H1 (cell line): ENCODE measurements around the gene ZNF665. TPM values are rescaled to one million over a fixed set of nuclear protein-coding genes. Genes with fewer than 3 reads are reported as not detected.

Experiments used
- CTCF ChIA-PET: fragments of 300-600 bp; sonication (Branson Sonifier 250); formaldehyde crosslinking; loops from one replicate; lab custom pipeline; 2021; ENCODE audit not compliant: partially characterized antibody; lab: Charles Lee
- POLR2A ChIA-PET: fragments of 300-600 bp; sonication (Branson Sonifier 250); formaldehyde crosslinking; loops from one replicate; lab custom pipeline; 2021; ENCODE audit warnings: inconsistent platforms; ENCODE audit not compliant: partially characterized antibody; lab: Charles Lee
- DNase-seq, 2 experiments: peaks; one replicate each; pipeline versions ENCODE4 v3.0.0 to v3.0.0-alpha.2; 2010 to 2022; ENCODE audit warnings: low spot score in 2 of 2, low read depth in 1 of 2, mixed read lengths in 1 of 2
- FAIRE-seq: peaks from 2 replicates; lab custom pipeline; 2011; peaks lifted over from hg19 to GRCh38; lab: Jason Lieb, UNC
- H2AFZ ChIP-seq: 2 replicates; pipeline ENCODE4 v1.8.1; 2012; ENCODE audit warnings: low read length, inconsistent platforms
- H2AK5ac ChIP-seq: 2 replicates; pipeline ENCODE4 v1.6.1; 2013; ENCODE audit warnings: low read depth, low read length
- H2BK120ac ChIP-seq: replicated peaks from 2 replicates; pipeline ENCODE3; 2013; ENCODE audit warnings: low read depth, low read length, inconsistent platforms
- H2BK12ac ChIP-seq: 2 replicates; pipeline ENCODE4 v1.6.1; 2013; ENCODE audit warnings: low read depth, low read length
- H2BK15ac ChIP-seq: 2 replicates; pipeline ENCODE4 v1.6.1; 2013; ENCODE audit warnings: low read length
- H2BK20ac ChIP-seq: 2 replicates; pipeline ENCODE4 v1.6.1; 2013; ENCODE audit warnings: low read length
- H2BK5ac ChIP-seq: 2 replicates; pipeline ENCODE4 v1.6.1; 2013; ENCODE audit warnings: low read depth, low read length
- H3K14ac ChIP-seq: 2 replicates; pipeline ENCODE4 v1.6.1; 2013; ENCODE audit warnings: inconsistent platforms; ENCODE audit not compliant: insufficient read length
- H3K18ac ChIP-seq: 2 replicates; pipeline ENCODE4 v1.6.1; 2013; ENCODE audit warnings: low read length; ENCODE audit errors: extremely low read depth
- H3K23ac ChIP-seq: 2 replicates; pipeline ENCODE4 v1.6.1; 2013; ENCODE audit warnings: inconsistent platforms; ENCODE audit not compliant: insufficient read length
- H3K23me2 ChIP-seq: 2 replicates; pipeline ENCODE4 v1.6.1; 2013; ENCODE audit warnings: low read depth, low read length
- H3K27ac ChIP-seq: 2 replicates; pipeline ENCODE4 v1.6.1; 2011; ENCODE audit warnings: low read depth, low read length, inconsistent platforms
- H3K27me3 ChIP-seq, 4 experiments: replicated peaks in 1 of 4; 1 replicate in 1 of 4; 2 replicates in 3 of 4; pipeline versions ENCODE4 v1.6.1 to v1.8.1; 2011 to 2013; ENCODE audit warnings: low read length in 3 of 4, mild to moderate bottlenecking in 3 of 4, inconsistent platforms in 2 of 4, mixed read lengths in 2 of 4, moderate library complexity in 1 of 4; ENCODE audit not compliant: control insufficient read depth in 3 of 4, insufficient read depth in 3 of 4; ENCODE audit errors: extremely low read depth in 1 of 4
- H3K36me3 ChIP-seq, 4 experiments: 2 replicates each; pipeline versions ENCODE4 v1.6.1 to v1.8.1; 2011 to 2013; ENCODE audit warnings: mild to moderate bottlenecking in 4 of 4, low read length in 3 of 4, moderate library complexity in 2 of 4, control low read depth in 1 of 4, inconsistent platforms in 1 of 4; ENCODE audit not compliant: insufficient read depth in 4 of 4, control insufficient read depth in 2 of 4
- H3K4ac ChIP-seq: replicated peaks from 2 replicates; pipeline ENCODE3; 2013; ENCODE audit warnings: low read length, low read depth, mixed read lengths, inconsistent platforms; ENCODE audit not compliant: insufficient read length
- H3K4me1 ChIP-seq, 4 experiments: replicated peaks in 1 of 4; 1 replicate in 1 of 4; 2 replicates in 3 of 4; pipeline versions ENCODE4 v1.6.1 to v1.8.1; 2011 to 2013; ENCODE audit warnings: low read length in 3 of 4, inconsistent platforms in 2 of 4, mixed read lengths in 1 of 4; ENCODE audit not compliant: insufficient read depth in 4 of 4, control insufficient read depth in 3 of 4
- H3K4me2 ChIP-seq, 2 experiments: 2 replicates each; pipeline versions ENCODE4 v1.6.1 to v1.8.1; 2011 to 2013; ENCODE audit warnings: low read depth in 2 of 2, low read length in 2 of 2, control low read depth in 1 of 2, inconsistent platforms in 1 of 2, mild to moderate bottlenecking in 1 of 2; ENCODE audit not compliant: insufficient read depth in 1 of 2
- H3K4me3 ChIP-seq, 4 experiments: fragments of 200-600, 300-600 bp in 1 of 4; sonication (generic), shearing (Covaris generic), sonication (Bioruptor Twin) in 1 of 4; 2 replicates each; pipeline versions ENCODE4 v1.5.1 to v1.8.1; 2011 to 2016; ENCODE audit warnings: low read length in 4 of 4, low read depth in 3 of 4, control low read depth in 2 of 4, inconsistent platforms in 2 of 4, mild to moderate bottlenecking in 2 of 4, mixed read lengths in 1 of 4, moderate library complexity in 1 of 4; ENCODE audit not compliant: insufficient read depth in 2 of 4; ENCODE audit errors: extremely low read depth in 1 of 4
- H3K56ac ChIP-seq: replicated peaks from 2 replicates; pipeline ENCODE3; 2013; ENCODE audit warnings: low read depth, mild to moderate bottlenecking, mixed read lengths, low read length, inconsistent platforms; ENCODE audit not compliant: insufficient read length
- H3K79me1 ChIP-seq: 2 replicates; pipeline ENCODE4 v1.6.1; 2013; ENCODE audit warnings: low read depth, low read length, control low read depth
- H3K79me2 ChIP-seq, 2 experiments: 2 replicates each; pipeline versions ENCODE4 v1.6.1 to v1.8.1; 2012 to 2013; ENCODE audit warnings: low read length in 2 of 2, mild to moderate bottlenecking in 2 of 2, inconsistent platforms in 1 of 2; ENCODE audit not compliant: insufficient read depth in 2 of 2, control insufficient read depth in 1 of 2
- H3K9ac ChIP-seq, 4 experiments: replicated peaks in 1 of 4; 1 replicate in 1 of 4; 2 replicates in 3 of 4; pipeline versions ENCODE4 v1.6.1 to v1.8.1; 2011 to 2013; ENCODE audit warnings: low read depth in 3 of 4, low read length in 3 of 4, control low read depth in 2 of 4, mild to moderate bottlenecking in 2 of 4, moderate library complexity in 2 of 4, inconsistent platforms in 1 of 4; ENCODE audit errors: extremely low read depth in 1 of 4
- H3K9me3 ChIP-seq, 2 experiments: 2 replicates each; pipeline versions ENCODE4 v1.6.1 to v1.8.1; 2012 to 2013; ENCODE audit warnings: mild to moderate bottlenecking in 2 of 2, moderate library complexity in 2 of 2, control low read depth in 1 of 2, inconsistent platforms in 1 of 2, low read depth in 1 of 2, low read length in 1 of 2, mixed read lengths in 1 of 2; ENCODE audit not compliant: insufficient read depth in 2 of 2
- H4K20me1 ChIP-seq, 2 experiments: replicated peaks in 1 of 2; 2 replicates each; pipeline versions ENCODE3 to v1.8.1; 2011 to 2013; ENCODE audit warnings: inconsistent platforms in 2 of 2, low read length in 2 of 2, mild to moderate bottlenecking in 1 of 2; ENCODE audit not compliant: insufficient read depth in 2 of 2, control insufficient read depth in 1 of 2
- H4K5ac ChIP-seq: 2 replicates; pipeline ENCODE4 v1.6.1; 2013; ENCODE audit warnings: low read length, low read depth, mixed read lengths, inconsistent platforms; ENCODE audit not compliant: insufficient read length
- H4K8ac ChIP-seq: 2 replicates; pipeline ENCODE4 v1.8.0; 2013; ENCODE audit warnings: mild to moderate bottlenecking, moderate library complexity, low read length, inconsistent platforms; ENCODE audit not compliant: insufficient read depth; ENCODE audit errors: extremely low read depth
- H4K91ac ChIP-seq: replicated peaks from 2 replicates; pipeline ENCODE3; 2013; ENCODE audit warnings: low read length, mixed read lengths, inconsistent platforms; ENCODE audit not compliant: insufficient read length
- BRCA1 ChIP-seq: IDR thresholded peaks from 2 replicates; pipeline ENCODE4 v1.6.1; 2012; ENCODE audit warnings: low read depth, low read length, improper control_type of control experiment
- CREB1 ChIP-seq: IDR thresholded peaks from 2 replicates; pipeline ENCODE4 v1.6.1; 2012; ENCODE audit warnings: inconsistent platforms
- JUND ChIP-seq: IDR thresholded peaks from 2 replicates; pipeline ENCODE4 v1.6.1; 2011; ENCODE audit warnings: mild to moderate bottlenecking, improper control_type of control experiment, low read length
- KDM4A ChIP-seq: IDR thresholded peaks from one replicate; pipeline ENCODE4 v1.7.1; 2012; ENCODE audit warnings: low read depth, mild to moderate bottlenecking, moderate library complexity, low read length, inconsistent platforms; ENCODE audit not compliant: severe bottlenecking
- POU5F1 ChIP-seq: IDR thresholded peaks from 2 replicates; pipeline ENCODE4 v1.6.1; 2011; ENCODE audit warnings: low read depth, mild to moderate bottlenecking, low read length, moderate library complexity
- SP4 ChIP-seq: IDR thresholded peaks from 2 replicates; pipeline ENCODE4 v1.6.1; 2012; ENCODE audit warnings: low read length, inconsistent platforms
- WGBS, 2 experiments: shearing (Covaris generic) in 1 of 2; methylation state at CpG; one replicate each; pipeline versions ENCODE4 v1.1.6 to v1.1.7; 2013 to 2015; ENCODE audit warnings: low lambda C conversion rate in 2 of 2, mixed read lengths in 2 of 2, inconsistent platforms in 1 of 2, low coverage in 1 of 2, missing lambda C conversion rate in 1 of 2; ENCODE audit not compliant: insufficient replicate concordance in 2 of 2, insufficient coverage in 1 of 2, insufficient read length in 1 of 2; ENCODE audit errors: extremely low coverage in 1 of 2, missing lambda C conversion rate in 1 of 2; 5-methylcytosine and 5-hydroxymethylcytosine counted together
- polyA plus RNA-seq, 7 experiments: library from polyadenylated mRNA; depleted of rRNA in 3 of 7; stranded (reverse) in 5 of 7; unstranded in 2 of 7; fragments of >200 nt in 5 of 7; fragments of 200-250 nt in 2 of 7; gene quantifications; 1 replicate in 5 of 7; 2 replicates in 1 of 7; 4 replicates in 1 of 7; pipeline versions ENCODE4 v1.2.1 to v1.2.3, GENCODE V29; 2011 to 2013; ENCODE audit warnings: missing spikeins in 2 of 7, mixed read lengths in 2 of 7
- total RNA-seq: library from RNA; stranded (reverse); fragmentation: NEBNext Ultra II Directional; extraction: Animal tissue kit (Norgen Biotek cat#: 25700); gene quantifications from 2 replicates; pipeline ENCODE4 v1.2.1, GENCODE V29; 2021
- TF ChIP-seq, protein P1 (sequence below): IDR thresholded peaks from 2 replicates; pipeline ENCODE4 v1.6.1; 2011; ENCODE audit warnings: low read length, improper control_type of control experiment

ZNF665 gene
- total and polyA plus RNA-seq, 2 of the 8 experiments (the other 6 are each of a cell fraction or from before 2014, with no cell fraction given), result 2.4 to 6.4 TPM

DNA sequence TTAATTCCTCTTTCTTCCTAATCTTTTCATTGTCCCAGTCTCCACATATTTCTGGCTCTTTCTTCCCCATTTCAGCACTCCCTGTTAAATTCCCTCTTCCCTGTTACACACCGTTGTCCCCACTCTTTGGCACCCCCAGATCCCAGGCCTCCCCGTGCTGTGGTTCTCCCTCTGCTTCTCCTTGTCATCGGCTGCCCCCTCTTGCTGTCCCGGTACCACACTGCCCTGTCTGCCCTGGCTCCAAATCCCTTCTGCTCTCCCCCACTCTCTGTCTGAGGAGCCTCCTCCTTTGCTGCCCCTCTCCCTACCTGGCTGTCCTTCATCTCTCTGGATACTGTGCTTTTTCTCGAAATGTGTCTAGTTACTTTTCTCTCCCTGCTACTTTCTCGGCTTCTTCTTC is 61.4 kb downstream of the ZNF665 start:
- Histone ChIP-seq H3K14ac (no peak overlapping the region), H3K4ac (peak overlapping the region; percentile 53), H2BK15ac (no peak overlapping the region), H3K9me3 (no peaks in the 10 kb centered on the region), H3K4me2 (peak overlapping the region; percentile 90 to 99), H4K91ac (peak overlapping the region; percentile 40), H3K79me2 (no peaks in the 10 kb centered on the region), H3K27ac (no peak overlapping the region), H2BK12ac (0 out of 2 replicates have a peak overlapping the region, but pooled peaks have one; percentile 50), H4K8ac (no peak overlapping the region), H3K56ac (no peak overlapping the region), H4K20me1 (peaks cover 1 to 3% of the 10 kb centered on the region in 2 experiments), H2BK5ac (no peak overlapping the region), H2BK120ac (no peak overlapping the region), H3K4me1 (peaks cover 0 to 7% (median 3%) of the 10 kb centered on the region in 4 experiments; a peak in 5 of 7 replicates), H2AK5ac (0 out of 2 replicates have a peak overlapping the region, but pooled peaks have one; percentile 53), H3K36me3 (no peaks in the 10 kb centered on the region), H3K4me3 (peak overlapping the region in 3 of 4 experiments; percentile 69 to 87 (median 76); a peak in 4 of 8 replicates), H4K5ac (no peak overlapping the region), H3K23ac (peak overlapping the region; percentile 32), H3K27me3 (peaks cover 0 to 6% (median 4%) of the 10 kb centered on the region in 4 experiments; a peak in 4 of 7 replicates), H3K9ac (peak overlapping the region in 1 of 4 experiments; percentile 60; a peak in 1 of 7 replicates), H3K18ac (no peak overlapping the region; the same call in 1 of the 2 replicates), H2AFZ (peak overlapping the region; percentile 43; the same call in 1 of the 2 replicates), H3K23me2 (peaks cover 9% of the 10 kb centered on the region), H3K79me1 (no peaks in the 10 kb centered on the region), H2BK20ac (no peak overlapping the region)
- WGBS, 2 experiments, result 79% methylated on average over 6 of the region's 6 CpGs; no CpG with 5 or more reads in 1 of the 2 experiments
- POLR2A ChIA-PET, result interaction anchor here (0.7 kb wide), 1 partner anchor 57 kb away, joined by 3 read pairs; no protein-coding TSS in a partner anchor
- DNase-seq (no peak), FAIRE-seq (no peak)
- CTCF ChIA-PET, result interaction anchor here (0.9 to 1.0 kb wide), 2 partner anchors 16 to 34 kb away, joined by 3 to 4 read pairs; no protein-coding TSS in a partner anchor
- TF ChIP-seq JUND (no peak), BRCA1 (no peak), CREB1 (no peak), KDM4A (no peak), POU5F1 (no peak), SP4 (no peak)
- TF ChIP-seq, protein P1, sequence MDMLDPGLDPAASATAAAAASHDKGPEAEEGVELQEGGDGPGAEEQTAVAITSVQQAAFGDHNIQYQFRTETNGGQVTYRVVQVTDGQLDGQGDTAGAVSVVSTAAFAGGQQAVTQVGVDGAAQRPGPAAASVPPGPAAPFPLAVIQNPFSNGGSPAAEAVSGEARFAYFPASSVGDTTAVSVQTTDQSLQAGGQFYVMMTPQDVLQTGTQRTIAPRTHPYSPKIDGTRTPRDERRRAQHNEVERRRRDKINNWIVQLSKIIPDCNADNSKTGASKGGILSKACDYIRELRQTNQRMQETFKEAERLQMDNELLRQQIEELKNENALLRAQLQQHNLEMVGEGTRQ, result no peak
